SKM-1 (cell line): Measurements from ENCODE around the gene TARBP2.
"Not testable (repeated sequence)": the region's sequence is repeated elsewhere in the genome, so short reads cannot be mapped to it uniquely, and the experiment has no call there.

Experiments
- DNase-seq: peaks from one replicate; lab custom pipeline; 2025; ENCODE audit not compliant: unreplicated experiment; lab: John Stamatoyannopoulos, UW

Gene TARBP2

GRCh38 chr12:53510181-53510812 is 9.2 kb downstream of the TARBP2 start:
- no peak for DNase-seq

GRCh38 chr12:53513712-53514410 is 12.8 kb downstream of the TARBP2 start:
- no peak for DNase-seq

- DNase-seq: no peak
Measured at GRCh38 chr12:53514628-53515290, 13.7 kb downstream of the TARBP2 start.

- no peak for DNase-seq
Measured at GRCh38 chr12:53515291-53515680, 14.2 kb downstream of the TARBP2 start.

GRCh38 chr12:53516758-53517455 is 15.8 kb downstream of the TARBP2 start:
- no peak for DNase-seq

- no peak for DNase-seq
Measured at GRCh38 chr12:53518381-53518780, 17.3 kb downstream of the TARBP2 start.

GRCh38 chr12:53523131-53523530 is 22.0 kb downstream of the TARBP2 start:
- no peak for DNase-seq

GRCh38 chr12:53524476-53524875 is 23.4 kb downstream of the TARBP2 start:
- no peak for DNase-seq

- no peak for DNase-seq
Measured at GRCh38 chr12:53530061-53530460, 29.0 kb downstream of the TARBP2 start.

- DNase-seq: no peak
Measured at GRCh38 chr12:53530920-53531319, 29.8 kb downstream of the TARBP2 start.

GRCh38 chr12:53532021-53532420 is 30.9 kb downstream of the TARBP2 start:
- no peak for DNase-seq

GRCh38 chr12:53532524-53533445 is 31.7 kb downstream of the TARBP2 start:
- no peak for DNase-seq

GRCh38 chr12:53533471-53533870 is 32.4 kb downstream of the TARBP2 start:
- DNase-seq: no peak

- no peak for DNase-seq
Measured at GRCh38 chr12:53536962-53537361, 35.9 kb downstream of the TARBP2 start.

GRCh38 chr12:53538209-53538689 is 37.2 kb downstream of the TARBP2 start:
- DNase-seq: no peak

GRCh38 chr12:53539526-53539925 is 38.4 kb downstream of the TARBP2 start:
- DNase-seq: no peak

- DNase-seq: no peak
Measured at GRCh38 chr12:53543539-53543938, 42.5 kb downstream of the TARBP2 start.

- not testable (repeated sequence) for DNase-seq
Measured at GRCh38 chr12:53548354-53548753, 47.3 kb downstream of the TARBP2 start.

GRCh38 chr12:53550131-53550530 is 49.0 kb downstream of the TARBP2 start:
- DNase-seq: not testable (repeated sequence)

GRCh38 chr12:53550595-53550994 is 49.5 kb downstream of the TARBP2 start:
- DNase-seq: no peak
